DOHH2 (cell line): Measurements from ENCODE around the gene IQCF2.
"Not testable (repeated sequence)": the region's sequence is repeated elsewhere in the genome, so short reads cannot be mapped to it uniquely, and the experiment has no call there.

ENCODE experiments used
- H3F3A ChIP-seq: fragments of 200-600 bp; sonication (generic), shearing (Covaris generic); 2 replicates; pipeline ENCODE4 v1.6.0; 2016; ENCODE audit warnings: antibody characterized with exemption, mild to moderate bottlenecking; ENCODE audit not compliant: control insufficient read depth, insufficient read depth
- H3K27ac ChIP-seq: fragments of 200-600 bp; sonication (generic); 2 replicates; pipeline ENCODE4 v1.5.1; 2014; ENCODE audit warnings: low read depth, mild to moderate bottlenecking, low read length, moderate library complexity
- H3K27me3 ChIP-seq: fragments of 200-600 bp; sonication (generic); 2 replicates; pipeline ENCODE4 v1.6.1; 2014; ENCODE audit warnings: mild to moderate bottlenecking, low read length, mixed read lengths; ENCODE audit not compliant: control insufficient read depth
- H3K36me3 ChIP-seq: fragments of 200-600 bp; sonication (generic); 2 replicates; pipeline ENCODE4 v1.6.1; 2014; ENCODE audit warnings: mild to moderate bottlenecking, low read length, moderate library complexity, mixed read lengths; ENCODE audit not compliant: control insufficient read depth
- H3K4me1 ChIP-seq: fragments of 200-600 bp; sonication (generic); 2 replicates; pipeline ENCODE4 v1.6.1; 2014; ENCODE audit warnings: mild to moderate bottlenecking, low read length, mixed read lengths; ENCODE audit not compliant: control insufficient read depth
- H3K4me2 ChIP-seq: fragments of 200-600 bp; sonication (generic); 2 replicates; pipeline ENCODE4 v1.6.0; 2014; ENCODE audit warnings: mild to moderate bottlenecking, low read length, moderate library complexity
- H3K4me3 ChIP-seq: fragments of 200-600 bp; sonication (generic); 2 replicates; pipeline ENCODE4 v1.5.1; 2014; ENCODE audit warnings: mild to moderate bottlenecking, low read length, mixed read lengths
- H3K79me2 ChIP-seq: fragments of 200-600 bp; sonication (generic); 2 replicates; pipeline ENCODE4 v1.6.1; 2014; ENCODE audit warnings: mild to moderate bottlenecking, low read length, mixed read lengths; ENCODE audit not compliant: control insufficient read depth
- H3K9me2 ChIP-seq: fragments of 200-600 bp; sonication (generic); replicated peaks from 2 replicates; pipeline ENCODE4 v1.6.1; 2014; ENCODE audit warnings: mild to moderate bottlenecking, low read length, mixed read lengths; ENCODE audit not compliant: control insufficient read depth
- H3K9me3 ChIP-seq: fragments of 200-600 bp; sonication (generic); 2 replicates; pipeline ENCODE4 v1.6.1; 2014; ENCODE audit warnings: antibody characterized with exemption, low read length, mixed read lengths; ENCODE audit not compliant: control insufficient read depth, insufficient read depth
- H4K20me1 ChIP-seq: fragments of 200-600 bp; sonication (generic); 2 replicates; pipeline ENCODE4 v1.6.0; 2014; ENCODE audit warnings: low read depth, mild to moderate bottlenecking, antibody characterized with exemption, low read length, moderate library complexity; ENCODE audit not compliant: control insufficient read depth, insufficient read depth
- EZH2phosphoT487 ChIP-seq: fragments of 200-600 bp; sonication (generic); IDR thresholded peaks from 2 replicates; pipeline ENCODE4 v1.6.1; 2017; ENCODE audit warnings: borderline replicate concordance, mild to moderate bottlenecking, antibody characterized with exemption, low read length, moderate library complexity, mixed read lengths
- TF ChIP-seq, protein P1 (sequence below): fragments of 200-600 bp; sonication (generic); IDR thresholded peaks from one replicate; pipeline ENCODE4 v1.5.1; 2014; ENCODE audit warnings: antibody characterized with exemption, mild to moderate bottlenecking, low read depth, low read length; ENCODE audit not compliant: poor library complexity, severe bottlenecking

The IQCF2 gene

GRCh38 chr3:51862886-51863285, 1.5 kb downstream of the IQCF2 start:
- Histone ChIP-seq H3K27me3 (peaks cover 6% of the 10 kb centered on the region; the same call in 1 of the 2 replicates), H3K36me3 (no peaks in the 10 kb centered on the region), H3K4me3 (no peak overlapping the region), H3F3A (no peaks in the 10 kb centered on the region), H3K9me2 (no peaks in the 10 kb centered on the region), H3K27ac (no peak overlapping the region), H3K4me1 (peaks cover 8% of the 10 kb centered on the region), H3K79me2 (no peaks in the 10 kb centered on the region), H4K20me1 (no peaks in the 10 kb centered on the region), H3K9me3 (no peaks in the 10 kb centered on the region), H3K4me2 (no peak overlapping the region)
- TF ChIP-seq EZH2phosphoT487, result no peak
- TF ChIP-seq, protein P1, sequence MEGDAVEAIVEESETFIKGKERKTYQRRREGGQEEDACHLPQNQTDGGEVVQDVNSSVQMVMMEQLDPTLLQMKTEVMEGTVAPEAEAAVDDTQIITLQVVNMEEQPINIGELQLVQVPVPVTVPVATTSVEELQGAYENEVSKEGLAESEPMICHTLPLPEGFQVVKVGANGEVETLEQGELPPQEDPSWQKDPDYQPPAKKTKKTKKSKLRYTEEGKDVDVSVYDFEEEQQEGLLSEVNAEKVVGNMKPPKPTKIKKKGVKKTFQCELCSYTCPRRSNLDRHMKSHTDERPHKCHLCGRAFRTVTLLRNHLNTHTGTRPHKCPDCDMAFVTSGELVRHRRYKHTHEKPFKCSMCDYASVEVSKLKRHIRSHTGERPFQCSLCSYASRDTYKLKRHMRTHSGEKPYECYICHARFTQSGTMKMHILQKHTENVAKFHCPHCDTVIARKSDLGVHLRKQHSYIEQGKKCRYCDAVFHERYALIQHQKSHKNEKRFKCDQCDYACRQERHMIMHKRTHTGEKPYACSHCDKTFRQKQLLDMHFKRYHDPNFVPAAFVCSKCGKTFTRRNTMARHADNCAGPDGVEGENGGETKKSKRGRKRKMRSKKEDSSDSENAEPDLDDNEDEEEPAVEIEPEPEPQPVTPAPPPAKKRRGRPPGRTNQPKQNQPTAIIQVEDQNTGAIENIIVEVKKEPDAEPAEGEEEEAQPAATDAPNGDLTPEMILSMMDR, result no peak

DNA sequence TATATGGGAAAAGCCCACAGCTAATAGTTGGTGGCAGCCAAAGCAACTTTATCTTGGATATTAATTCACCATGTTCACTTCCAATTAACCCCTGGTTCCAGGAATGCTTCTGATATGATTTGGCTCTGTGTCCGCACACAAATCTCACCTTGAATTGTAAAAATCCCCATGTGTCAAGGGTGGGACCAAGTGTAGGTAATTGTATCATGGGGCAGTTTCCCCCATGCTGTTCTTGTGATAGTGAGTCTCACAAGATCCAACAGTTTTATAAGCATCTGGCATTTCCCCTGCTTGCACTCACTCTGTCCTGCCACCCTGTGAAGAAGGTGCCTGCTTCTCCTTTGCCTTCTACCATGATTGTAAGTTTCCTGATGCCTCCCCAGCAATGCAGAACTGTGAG, 7.5 kb downstream of the IQCF2 start:
- not testable (repeated sequence) for H4K20me1 ChIP-seq, H3F3A ChIP-seq, H3K4me2 ChIP-seq, H3K9me2 ChIP-seq, H3K36me3 ChIP-seq, H3K27ac ChIP-seq, H3K4me3 ChIP-seq, H3K9me3 ChIP-seq, H3K4me1 ChIP-seq, H3K79me2 ChIP-seq
- H3K27me3 ChIP-seq, result peaks cover 13% of the 10 kb centered on the region

DNA sequence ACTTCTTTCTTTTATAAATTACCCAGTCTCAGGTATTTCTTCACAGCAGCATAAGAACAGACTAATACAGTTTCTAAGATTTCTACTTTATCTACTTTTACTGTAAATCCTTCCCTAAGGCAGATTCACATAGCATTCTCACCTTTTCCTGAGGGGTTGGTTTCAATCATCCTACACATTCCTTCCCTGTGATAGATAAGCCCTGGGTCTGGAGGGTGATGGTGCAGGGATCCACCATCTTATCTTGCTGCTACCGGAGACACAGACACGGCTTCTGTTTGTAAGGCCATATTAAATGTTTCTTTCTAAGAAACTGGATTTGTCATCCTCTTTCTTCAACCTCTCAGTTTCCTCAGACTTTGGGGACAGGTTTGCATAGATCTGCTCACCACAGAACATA, 7.9 kb downstream of the IQCF2 start:
- Histone ChIP-seq H3K4me2 (no peak overlapping the region), H3K4me1 (no peaks in the 10 kb centered on the region), H3K36me3 (no peaks in the 10 kb centered on the region), H3F3A (no peaks in the 10 kb centered on the region), H4K20me1 (no peaks in the 10 kb centered on the region), H3K79me2 (no peaks in the 10 kb centered on the region), H3K27ac (no peak overlapping the region), H3K27me3 (peaks cover 13% of the 10 kb centered on the region), H3K9me3 (no peaks in the 10 kb centered on the region), H3K9me2 (no peaks in the 10 kb centered on the region), H3K4me3 (no peak overlapping the region)
- no peak for TF ChIP-seq EZH2phosphoT487
- TF ChIP-seq, protein P1, result no peak

- no peaks in the 10 kb centered on the region for H3K79me2 ChIP-seq
- H3K9me3 ChIP-seq, result no peaks in the 10 kb centered on the region
- H4K20me1 ChIP-seq, result no peaks in the 10 kb centered on the region
- TF ChIP-seq, protein P1, result no peak
- no peak for TF ChIP-seq EZH2phosphoT487
- H3F3A ChIP-seq, result no peaks in the 10 kb centered on the region
- H3K36me3 ChIP-seq, result no peaks in the 10 kb centered on the region
- H3K4me2 ChIP-seq, result no peak overlapping the region
- no peak overlapping the region for H3K4me3 ChIP-seq
- peaks cover 7% of the 10 kb centered on the region for H3K27me3 ChIP-seq
- H3K27ac ChIP-seq, result no peak overlapping the region
- H3K9me2 ChIP-seq, result no peaks in the 10 kb centered on the region
- no peaks in the 10 kb centered on the region for H3K4me1 ChIP-seq
Observed at GRCh38 chr3:51873253-51873766, 11.9 kb downstream of the IQCF2 start.
